Caki2 (cell line): ENCODE data around the gene WNT3. TPM values are rescaled to one million over a fixed set of nuclear protein-coding genes. Genes with fewer than 3 reads are reported as not detected.
A peak's percentile ranks its signal among the peaks of the same experiment; 100 is the strongest.
"Not testable (repeated sequence)": the region's sequence is repeated elsewhere in the genome, so short reads cannot be mapped to it uniquely, and the experiment has no call there.

ENCODE experiments used
- DNase-seq: peaks from one replicate; pipeline ENCODE4 v3.0.0-alpha.2; 2015; ENCODE audit warnings: low read depth
- in situ Hi-C: cut with HindIII; loops from 2 replicates; pipeline ENCODE4 v1.10.0; 2016; ENCODE audit warnings: low sequenced_read_pairs, low pct_unique_long_range_greater_than_20kb, mixed read lengths
- total RNA-seq: library from RNA; depleted of rRNA; stranded (reverse); fragments of >200 nt; shearing (Covaris generic); gene quantifications from 2 replicates; pipeline ENCODE4 v1.2.3, GENCODE V29; 2014; ENCODE audit warnings: low replicate concordance

Gene WNT3
- total RNA-seq, 1 experiment from 2014 or later = 4.0 TPM

DNA sequence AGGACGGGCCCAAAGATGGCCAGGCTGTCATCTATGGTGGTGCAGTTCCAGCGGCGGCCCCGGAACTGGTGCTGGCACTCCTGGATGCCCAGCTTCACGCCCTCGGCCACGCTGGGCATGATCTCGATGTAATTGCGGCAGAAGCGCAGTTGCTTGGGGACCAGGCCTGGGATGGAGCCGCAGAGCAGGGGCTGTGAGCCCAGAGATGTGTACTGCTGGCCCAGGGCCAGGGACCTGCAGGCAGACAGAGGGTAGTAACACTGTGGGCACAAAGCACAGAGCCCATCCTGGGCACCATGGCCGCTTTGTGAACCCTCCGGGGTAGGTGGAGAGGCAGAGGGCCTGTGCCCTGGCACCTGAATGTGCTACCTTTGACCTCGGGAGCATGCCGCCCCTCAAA, 44.8 kb downstream of the WNT3 start:
- no peak for DNase-seq
- in situ Hi-C loops = no loop called here

DNA sequence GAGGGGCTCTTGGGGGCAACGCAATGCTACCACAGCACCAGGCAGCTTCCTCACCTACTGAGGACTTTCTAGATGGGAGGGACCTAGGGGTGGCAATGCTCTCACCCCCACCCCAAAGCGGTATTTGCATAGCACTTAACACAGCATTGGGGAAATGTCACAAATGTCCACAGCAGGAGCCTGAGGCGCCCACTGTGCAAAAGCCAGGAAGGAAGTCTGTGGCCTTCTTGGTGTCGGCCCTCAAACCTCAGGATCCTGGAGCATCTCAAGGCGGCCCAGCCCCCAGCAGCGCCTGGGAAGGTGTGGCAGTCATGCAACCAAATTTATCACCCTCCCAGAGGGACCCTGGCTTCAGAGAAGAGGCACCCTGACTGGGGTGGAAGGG, 45.3 kb downstream of the WNT3 start:
- in situ Hi-C loops = no loop called here
- no peak for DNase-seq

GRCh38 chr17:46772475-46773220, 45.8 kb downstream of the WNT3 start:
- in situ Hi-C loops = no loop called here
- no peak for DNase-seq

DNA sequence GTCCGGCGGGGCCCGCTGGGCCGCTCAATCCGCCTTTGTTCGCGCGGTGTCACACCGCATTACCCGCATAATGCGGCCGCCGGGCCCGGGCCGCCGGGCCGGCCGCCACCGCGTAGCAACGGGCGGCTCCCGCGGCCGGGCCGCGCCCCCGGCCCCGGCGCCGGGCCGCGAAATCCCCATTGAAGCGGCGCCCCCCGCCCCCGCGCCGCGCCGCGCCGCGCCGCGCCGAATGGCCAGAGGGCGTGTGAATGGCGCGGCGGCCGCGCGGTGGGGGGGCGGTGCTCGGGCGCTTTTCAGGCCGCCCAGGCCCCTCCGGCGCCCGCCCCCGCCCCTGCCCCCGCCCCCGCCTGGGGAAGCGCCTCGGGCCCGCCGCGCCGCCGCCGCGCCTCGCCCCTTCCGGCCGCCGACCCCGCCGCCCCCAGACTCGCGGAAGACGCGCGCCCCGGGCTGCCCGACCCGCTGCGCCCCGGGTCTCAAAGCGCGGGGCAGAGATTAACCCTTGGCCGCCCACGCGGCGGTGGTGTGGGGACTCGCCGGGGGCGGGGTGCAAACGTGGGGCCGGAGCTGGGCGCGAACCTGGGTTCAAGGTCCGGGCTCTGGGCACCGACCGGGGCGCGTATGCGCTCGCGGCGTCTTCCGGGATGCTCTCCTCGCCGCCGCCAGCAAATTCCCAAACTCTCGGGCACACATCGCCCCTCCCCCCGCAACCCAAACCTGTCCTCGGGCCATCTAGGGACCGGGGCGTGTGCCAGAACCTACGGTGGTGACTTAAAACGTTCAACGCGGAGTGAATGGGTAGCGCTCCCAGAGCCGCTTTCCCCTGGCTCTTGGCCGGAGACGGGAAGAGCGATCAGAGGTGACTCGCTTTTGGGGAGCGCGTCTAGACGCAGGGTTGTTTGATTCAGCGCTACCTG, 46.7 kb downstream of the WNT3 start:
- no peak for DNase-seq
- in situ Hi-C loops = no loop called here

- in situ Hi-C loops = no loop called here
- peak; percentile 58 for DNase-seq
These were observed 47.5 kb downstream of the WNT3 start for GRCh38 chr17:46770818-46771560.

DNA sequence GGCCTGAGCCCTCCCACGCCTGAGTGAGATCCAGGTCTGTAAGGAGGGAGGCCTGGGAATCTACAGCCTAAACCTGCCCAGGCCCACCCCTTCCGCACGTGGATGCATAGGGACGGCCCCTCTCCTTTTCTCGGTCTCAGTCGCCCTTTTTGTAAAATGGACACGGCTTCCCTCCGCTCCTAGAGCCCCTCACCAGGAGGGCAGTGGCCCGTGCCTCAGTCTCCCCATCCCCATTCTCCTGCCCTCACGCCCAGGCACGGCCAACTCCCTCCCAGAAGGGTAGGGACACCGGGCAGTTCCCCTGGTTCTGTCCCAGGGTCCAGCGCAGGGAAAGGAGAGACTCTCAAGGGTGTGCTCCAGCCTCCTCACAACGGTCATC, 48.1 kb downstream of the WNT3 start:
- in situ Hi-C loops = no loop called here
- no peak for DNase-seq

- DNase-seq = no peak
- in situ Hi-C loops = no loop called here
These were observed 48.7 kb downstream of the WNT3 start for GRCh38 chr17:46769531-46770438.

GRCh38 chr17:46768896-46769295, 49.6 kb downstream of the WNT3 start:
- DNase-seq, in situ Hi-C loops: not testable (repeated sequence)

GRCh38 chr17:46768540-46768870, 50.0 kb downstream of the WNT3 start:
- in situ Hi-C loops = no loop called here
- no peak for DNase-seq

- in situ Hi-C loops = no loop called here
- DNase-seq = no peak
These were observed 51.7 kb downstream of the WNT3 start for GRCh38 chr17:46766493-46767491.

GRCh38 chr17:46765453-46765852, 53.0 kb downstream of the WNT3 start:
- in situ Hi-C loops = no loop called here
- DNase-seq = no peak

GRCh38 chr17:46764709-46765401, 53.6 kb downstream of the WNT3 start:
- in situ Hi-C loops = no loop called here
- DNase-seq = no peak

DNA sequence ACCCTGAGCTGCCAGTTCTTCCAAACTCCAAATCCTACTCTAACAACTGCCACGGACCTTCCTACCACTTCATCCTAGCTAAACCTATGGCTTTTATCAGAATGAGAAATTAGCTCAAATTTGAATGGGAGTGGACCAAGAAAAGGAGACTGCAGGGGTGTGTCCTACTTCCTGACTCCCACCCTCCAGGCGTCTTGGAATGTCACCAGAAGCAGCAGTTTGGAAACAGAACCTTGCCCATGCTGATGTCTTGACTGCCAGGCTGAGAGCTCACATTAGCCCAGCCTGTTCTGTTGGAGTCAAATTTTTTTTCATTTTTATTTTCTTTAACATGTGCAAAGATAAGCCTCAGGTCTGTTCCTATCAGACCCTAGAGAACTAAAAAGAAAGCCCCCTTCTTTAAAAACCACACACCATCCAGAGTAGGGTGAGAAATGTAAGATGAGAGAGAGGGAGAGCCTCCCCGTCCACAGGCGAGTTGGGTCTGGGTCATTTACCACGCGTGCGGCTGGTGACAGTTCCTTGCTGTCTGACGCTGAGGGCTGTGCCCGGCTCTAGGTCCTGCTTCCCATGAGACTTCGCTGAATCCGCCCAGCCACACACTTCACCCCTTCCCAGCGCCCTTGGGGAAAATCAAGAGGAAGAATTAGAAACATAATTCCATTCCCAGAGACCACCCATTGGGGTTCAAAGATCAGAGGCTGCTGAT, 54.3 kb downstream of the WNT3 start:
- no peak for DNase-seq
- in situ Hi-C loops = no loop called here

DNA sequence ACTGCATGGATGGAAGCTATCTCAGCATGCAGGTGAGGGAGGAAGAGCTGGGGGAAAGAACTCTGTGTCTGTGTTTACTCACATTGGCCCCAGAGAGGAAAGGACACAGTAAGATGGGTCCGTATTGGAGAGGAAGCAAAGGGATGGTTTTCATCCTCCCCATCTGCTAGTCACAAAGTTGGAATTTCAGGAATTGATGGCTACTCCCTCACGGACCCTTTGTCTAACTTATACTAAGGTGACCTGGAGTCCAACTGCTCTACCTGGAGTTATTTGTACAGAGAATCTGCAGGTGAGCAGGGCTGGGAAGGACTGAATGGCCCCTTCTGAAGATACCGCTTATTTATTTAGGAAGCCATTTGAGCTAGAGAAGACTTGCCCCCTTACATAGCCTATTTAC, 55.1 kb downstream of the WNT3 start:
- in situ Hi-C loops = no loop called here
- DNase-seq = no peak

GRCh38 chr17:46759141-46759540, 59.4 kb downstream of the WNT3 start:
- in situ Hi-C loops = no loop called here
- no peak for DNase-seq

DNA sequence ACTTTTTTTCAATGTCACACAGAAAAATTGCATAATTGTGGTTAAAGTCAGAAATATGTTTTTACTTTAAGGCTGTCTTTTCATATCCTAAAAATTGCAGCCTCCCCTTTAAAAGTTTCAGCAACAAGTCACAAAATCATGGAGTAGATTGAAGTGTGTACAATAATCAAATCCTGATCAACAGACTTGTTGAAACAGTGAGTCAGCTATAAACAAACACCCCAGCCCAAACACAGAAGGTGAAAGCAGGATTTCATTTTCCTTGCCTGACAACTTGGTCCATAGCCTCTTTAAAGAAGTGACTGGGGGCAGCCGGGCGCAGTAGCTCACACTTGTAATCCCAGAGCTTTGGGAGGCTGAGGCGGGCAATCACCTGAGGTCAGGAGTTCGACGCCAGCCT, 59.9 kb downstream of the WNT3 start:
- no peak for DNase-seq
- in situ Hi-C loops = no loop called here
